Breast epithelium (tissue), 3 donors: ENCODE data around the gene IQSEC2.

Experiments
- POLR2A ChIP-seq: fragments of 450-650 bp; IDR thresholded peaks from one replicate; pipeline ENCODE4 v1.6.1; 2016; ENCODE audit warnings: antibody characterized with exemption, mild to moderate bottlenecking, moderate library complexity
- POLR2AphosphoS5 ChIP-seq, 3 donors: sonication (generic); formaldehyde crosslinking; IDR thresholded peaks; one replicate each; pipeline ENCODE4 v1.6.1; 2017; ENCODE audit warnings: antibody characterized with exemption in 3 of 3
- TF ChIP-seq, protein P1 (sequence below), 3 donors: fragments of 450-650 bp; IDR thresholded peaks; one replicate each; pipeline ENCODE4 v1.5.1; 2016 to 2017; ENCODE audit warnings: antibody characterized with exemption in 3 of 3, mild to moderate bottlenecking in 3 of 3, moderate library complexity in 3 of 3

DNA sequence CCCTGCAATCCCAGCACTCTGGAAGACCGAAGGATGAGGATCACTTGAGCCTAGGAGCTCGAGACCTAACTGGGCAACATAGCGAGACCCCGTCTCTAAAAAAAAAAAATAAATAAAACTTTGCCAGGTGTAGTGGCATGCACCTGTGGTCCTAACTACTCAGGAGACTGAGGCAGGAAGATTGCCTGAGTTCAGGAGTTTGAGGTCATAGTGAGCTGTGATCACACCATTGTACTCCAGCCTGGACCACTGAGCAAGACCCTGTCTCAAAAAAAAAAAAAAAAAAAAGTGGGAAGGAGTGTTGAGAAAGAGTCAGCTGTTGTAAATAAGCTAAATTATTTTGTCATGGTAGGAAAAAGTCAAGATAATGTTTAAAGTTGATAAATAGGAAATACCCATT, 27.5 kb upstream of the IQSEC2 start:
- no peak for TF ChIP-seq POLR2A
- TF ChIP-seq, protein P1, sequence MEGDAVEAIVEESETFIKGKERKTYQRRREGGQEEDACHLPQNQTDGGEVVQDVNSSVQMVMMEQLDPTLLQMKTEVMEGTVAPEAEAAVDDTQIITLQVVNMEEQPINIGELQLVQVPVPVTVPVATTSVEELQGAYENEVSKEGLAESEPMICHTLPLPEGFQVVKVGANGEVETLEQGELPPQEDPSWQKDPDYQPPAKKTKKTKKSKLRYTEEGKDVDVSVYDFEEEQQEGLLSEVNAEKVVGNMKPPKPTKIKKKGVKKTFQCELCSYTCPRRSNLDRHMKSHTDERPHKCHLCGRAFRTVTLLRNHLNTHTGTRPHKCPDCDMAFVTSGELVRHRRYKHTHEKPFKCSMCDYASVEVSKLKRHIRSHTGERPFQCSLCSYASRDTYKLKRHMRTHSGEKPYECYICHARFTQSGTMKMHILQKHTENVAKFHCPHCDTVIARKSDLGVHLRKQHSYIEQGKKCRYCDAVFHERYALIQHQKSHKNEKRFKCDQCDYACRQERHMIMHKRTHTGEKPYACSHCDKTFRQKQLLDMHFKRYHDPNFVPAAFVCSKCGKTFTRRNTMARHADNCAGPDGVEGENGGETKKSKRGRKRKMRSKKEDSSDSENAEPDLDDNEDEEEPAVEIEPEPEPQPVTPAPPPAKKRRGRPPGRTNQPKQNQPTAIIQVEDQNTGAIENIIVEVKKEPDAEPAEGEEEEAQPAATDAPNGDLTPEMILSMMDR (IDR thresholded peaks at IDR 0.05), result no peak
- TF ChIP-seq POLR2AphosphoS5 (IDR thresholded peaks at IDR 0.05), result no peak
